Measurements from ENCODE around the gene FXYD5.

- TF ChIP-seq GATA3 (IDR thresholded peaks at IDR 0.05; ENCODE audit: low read depth, low read length) = no peak
- TF ChIP-seq GATA2 (IDR thresholded peaks at IDR 0.05; ENCODE audit: low read depth, low read length) = no peak
Measured at GRCh38 chr19:35144600-35145436, 9.7 kb upstream of the FXYD5 start.

Data from SH-SY5Y (cell line).